GM10266 (cell line): ENCODE results near the gene ST6GALNAC3.
"Not testable (repeated sequence)": the region's sequence is repeated elsewhere in the genome, so short reads cannot be mapped to it uniquely, and the experiment has no call there.

Experiments
- DNase-seq: peaks from one replicate; pipeline ENCODE4 v3.0.0; 2012; ENCODE audit errors: extremely low spot score
- TF ChIP-seq, protein P1 (sequence below): IDR thresholded peaks from 2 replicates; pipeline ENCODE4 v1.5.1; 2012; ENCODE audit warnings: mild to moderate bottlenecking, low read depth; ENCODE audit not compliant: control insufficient read depth, insufficient read depth; ENCODE audit errors: missing control alignments

ST6GALNAC3 gene

DNA sequence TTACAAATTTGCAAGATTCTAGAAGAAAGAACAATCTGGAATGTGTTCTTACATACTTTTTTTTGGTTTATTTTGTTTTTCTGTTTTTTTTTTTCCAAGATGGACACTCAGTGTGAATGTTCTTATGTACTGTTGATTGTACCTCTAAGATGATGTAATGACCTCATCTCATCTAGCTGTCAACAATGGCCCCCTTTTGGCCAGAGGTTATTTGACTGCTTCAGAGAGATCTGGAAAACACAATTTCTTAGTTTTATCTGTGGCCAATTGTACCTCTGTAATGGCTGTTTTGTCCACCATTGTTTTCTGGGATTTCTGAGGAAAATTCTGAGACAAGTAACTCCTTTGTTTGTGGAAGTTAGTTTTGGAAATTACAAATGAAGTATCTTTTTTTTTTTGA is 38.9 kb downstream of the ST6GALNAC3 start:
- DNase-seq = no peak
- TF ChIP-seq, protein P1, sequence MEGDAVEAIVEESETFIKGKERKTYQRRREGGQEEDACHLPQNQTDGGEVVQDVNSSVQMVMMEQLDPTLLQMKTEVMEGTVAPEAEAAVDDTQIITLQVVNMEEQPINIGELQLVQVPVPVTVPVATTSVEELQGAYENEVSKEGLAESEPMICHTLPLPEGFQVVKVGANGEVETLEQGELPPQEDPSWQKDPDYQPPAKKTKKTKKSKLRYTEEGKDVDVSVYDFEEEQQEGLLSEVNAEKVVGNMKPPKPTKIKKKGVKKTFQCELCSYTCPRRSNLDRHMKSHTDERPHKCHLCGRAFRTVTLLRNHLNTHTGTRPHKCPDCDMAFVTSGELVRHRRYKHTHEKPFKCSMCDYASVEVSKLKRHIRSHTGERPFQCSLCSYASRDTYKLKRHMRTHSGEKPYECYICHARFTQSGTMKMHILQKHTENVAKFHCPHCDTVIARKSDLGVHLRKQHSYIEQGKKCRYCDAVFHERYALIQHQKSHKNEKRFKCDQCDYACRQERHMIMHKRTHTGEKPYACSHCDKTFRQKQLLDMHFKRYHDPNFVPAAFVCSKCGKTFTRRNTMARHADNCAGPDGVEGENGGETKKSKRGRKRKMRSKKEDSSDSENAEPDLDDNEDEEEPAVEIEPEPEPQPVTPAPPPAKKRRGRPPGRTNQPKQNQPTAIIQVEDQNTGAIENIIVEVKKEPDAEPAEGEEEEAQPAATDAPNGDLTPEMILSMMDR = no peak

DNA sequence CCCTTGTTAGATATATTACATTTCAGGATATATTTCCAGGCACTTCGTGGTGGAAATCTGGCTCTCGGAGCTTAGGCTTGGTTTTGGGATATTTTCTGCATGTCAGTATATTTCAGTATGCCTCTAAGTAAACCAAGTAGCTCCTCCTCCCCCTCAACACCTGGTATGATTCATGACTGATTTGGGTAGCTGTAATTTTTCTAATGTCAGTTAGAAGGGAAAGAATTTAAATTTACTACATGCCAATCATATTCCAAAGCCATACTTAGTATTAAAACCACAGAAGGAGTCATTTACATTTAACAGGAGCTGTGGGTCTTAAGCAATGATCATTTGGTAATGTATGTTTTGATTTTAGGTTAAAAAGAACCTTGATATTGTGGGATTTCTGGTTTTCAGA is 40.6 kb downstream of the ST6GALNAC3 start:
- no peak for DNase-seq
- TF ChIP-seq, protein P1 = no peak

DNA sequence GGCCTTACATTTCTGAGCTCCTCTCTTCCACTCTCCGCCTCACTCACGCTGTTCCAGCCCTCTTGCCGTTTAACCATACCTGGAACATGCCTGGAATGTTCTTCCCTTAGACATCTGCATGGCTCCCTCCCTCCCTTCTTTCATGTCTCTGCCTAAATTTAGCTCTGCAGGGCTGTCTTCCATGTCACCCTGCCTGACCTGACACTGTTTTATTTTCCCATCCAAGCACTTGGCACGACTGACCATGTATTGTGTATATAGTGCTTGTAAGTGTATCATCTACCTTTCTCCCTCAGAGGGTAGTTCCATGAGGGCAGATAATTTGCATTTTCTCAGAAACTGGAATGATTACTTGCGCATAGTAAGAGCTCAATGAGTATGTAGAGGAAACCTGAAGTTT is 47.3 kb downstream of the ST6GALNAC3 start:
- TF ChIP-seq, protein P1 = no peak
- DNase-seq = no peak

DNA sequence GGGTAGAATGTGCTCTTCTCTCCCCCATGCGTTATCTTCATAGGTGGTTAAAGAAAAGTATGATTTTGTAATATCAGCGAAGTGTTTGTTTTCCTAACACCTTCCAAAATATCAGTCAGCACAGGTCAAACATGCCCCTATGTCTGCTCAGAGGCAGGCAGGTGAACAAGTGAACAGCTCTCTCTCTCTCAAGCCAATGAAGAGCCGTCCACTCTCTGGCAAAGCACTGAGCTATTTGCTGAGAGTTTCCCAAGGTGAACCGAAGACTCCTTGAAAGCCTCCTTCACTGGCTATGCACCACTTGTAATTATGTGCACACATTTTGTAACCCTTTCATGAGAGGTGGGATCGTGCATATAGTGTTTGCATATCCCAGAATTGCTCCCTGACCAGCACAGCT is 47.7 kb downstream of the ST6GALNAC3 start:
- no peak for DNase-seq
- TF ChIP-seq, protein P1 = no peak

GRCh38 chr1:76123411-76124064 is 49.0 kb downstream of the ST6GALNAC3 start:
- not testable (repeated sequence) for DNase-seq

DNA sequence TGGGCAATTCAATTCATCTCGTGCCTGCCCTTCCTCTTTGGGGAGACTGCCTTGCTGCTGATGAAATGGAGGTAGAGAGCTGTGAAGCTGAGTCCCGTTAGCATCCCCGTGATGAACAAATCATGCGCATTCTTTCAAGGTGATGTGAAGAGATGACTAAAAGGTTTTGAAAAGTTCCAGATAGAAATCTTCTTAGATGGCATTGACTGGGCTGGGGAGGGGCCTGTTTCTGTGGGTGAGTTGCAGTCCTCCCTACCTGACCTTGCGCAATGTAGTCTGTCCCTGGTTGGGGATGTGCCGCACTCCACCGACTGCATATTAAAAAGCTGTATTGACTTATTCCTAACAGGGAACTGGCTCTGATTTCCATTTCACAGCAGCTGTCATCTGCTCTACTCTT is 49.6 kb downstream of the ST6GALNAC3 start:
- TF ChIP-seq, protein P1 = no peak
- no peak for DNase-seq

DNA sequence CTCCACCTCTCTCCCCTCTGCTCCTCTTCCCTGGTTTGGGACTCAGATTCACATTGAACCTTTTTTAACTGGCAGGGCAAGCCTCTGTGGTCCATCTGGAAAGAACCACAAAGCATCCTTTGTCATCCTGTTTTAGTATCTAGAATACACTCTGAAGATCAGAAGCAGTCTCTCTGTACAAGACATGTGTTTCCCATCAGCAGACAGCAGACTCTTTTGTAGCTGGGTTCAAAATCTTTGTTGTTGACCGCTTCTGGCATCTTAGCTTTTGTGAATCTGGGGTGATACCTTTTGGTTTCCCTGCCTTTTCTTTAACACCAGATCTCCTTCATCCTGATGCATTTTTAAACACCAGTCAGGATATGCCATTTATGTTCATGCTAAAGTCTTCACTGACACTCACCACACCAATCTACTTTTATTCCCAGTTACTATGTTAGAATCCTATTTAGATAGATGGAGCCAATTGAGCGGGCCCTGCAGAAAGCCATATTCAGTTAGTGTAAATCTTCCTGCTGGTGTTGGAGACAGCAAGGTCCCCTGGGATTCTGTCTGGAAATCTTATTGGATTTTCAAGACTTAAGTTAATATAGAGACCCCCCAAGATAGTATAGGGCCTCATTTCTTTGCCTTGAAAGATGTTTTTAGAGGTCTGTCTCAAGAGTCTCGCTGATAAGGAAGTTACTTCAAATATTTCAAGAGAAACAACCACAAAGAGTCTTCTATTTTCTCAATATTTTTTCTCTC is 51.1 kb downstream of the ST6GALNAC3 start:
- TF ChIP-seq, protein P1 = no peak
- no peak for DNase-seq

- no peak for DNase-seq
- TF ChIP-seq, protein P1 = no peak
Measured at GRCh38 chr1:76128096-76128495, 53.5 kb downstream of the ST6GALNAC3 start.
